K562 (cell line): ENCODE results near the gene PACSIN2. TPM values are rescaled to one million over a fixed set of nuclear protein-coding genes. Genes with fewer than 3 reads are reported as not detected.

ENCODE experiments used
- ATAC-seq: fragments of 200-7000 bp; cut with Tn5 transposase; 3 replicates; pipeline ENCODE4 v1.9.1; 2020; ENCODE audit warnings: moderate library complexity
- BruUV-seq: library from RNA; stranded (reverse); fragments of 400-500 nt; replicated peaks from 2 replicates; lab custom pipeline; 2021; lab: Mats Ljungman, UMichigan
- CTCF ChIA-PET: fragments of 300-600 bp; formaldehyde crosslinking; extraction: SDS; loops from one replicate; lab custom pipeline; 2021; ENCODE audit warnings: low intra/inter-chr PET ratio; lab: Yijun Ruan, JAX
- POLR2A ChIA-PET: fragments of 300-600, 350-650 bp; sonication (Branson Sonifier 250); formaldehyde crosslinking; extraction: SDS; loops from one replicate; lab custom pipeline; 2021; ENCODE audit warnings: antibody characterized with exemption, inconsistent platforms; lab: Yijun Ruan, JAX
- DNase-seq, 4 experiments: peaks; one replicate each; pipeline versions ENCODE4 v3.0.0 to v3.0.0-alpha.2; 2011 to 2018; ENCODE audit warnings: low spot score in 3 of 4, mixed read lengths in 3 of 4; ENCODE audit errors: extremely low read depth in 1 of 4
- FAIRE-seq: peaks from 2 replicates; lab custom pipeline; 2011; peaks lifted over from hg19 to GRCh38; lab: Jason Lieb, UNC
- H2AFZ ChIP-seq: 2 replicates; pipeline ENCODE4 v1.6.0; 2011; ENCODE audit warnings: low read depth, low read length, control low read depth, inconsistent platforms
- H3K27ac ChIP-seq: fragments of 200-600 bp; 3 replicates; pipeline ENCODE4 v1.8.0; 2011; ENCODE audit warnings: low read depth, mild to moderate bottlenecking, control low read depth, inconsistent platforms, low read length, moderate library complexity, mixed read lengths; ENCODE audit errors: extremely low read depth
- H3K27me3 ChIP-seq, 2 experiments: fragments of 300-600 bp in 1 of 2; 2 replicates in 1 of 2; 3 replicates in 1 of 2; pipeline versions ENCODE4 v1.6.0 to v1.8.0; 2011; ENCODE audit warnings: inconsistent platforms in 2 of 2, low read length in 2 of 2, mild to moderate bottlenecking in 1 of 2, mixed read lengths in 1 of 2, moderate library complexity in 1 of 2; ENCODE audit not compliant: control insufficient read depth in 2 of 2, insufficient read depth in 2 of 2
- H3K36me3 ChIP-seq: fragments of 300-600 bp; 3 replicates; pipeline ENCODE4 v1.8.0; 2011; ENCODE audit warnings: mild to moderate bottlenecking, low read length, inconsistent platforms; ENCODE audit not compliant: control insufficient read depth, insufficient read depth
- H3K4me1 ChIP-seq, 2 experiments: fragments of 200-600 bp in 1 of 2; replicated peaks in 1 of 2; 2 replicates in 1 of 2; 3 replicates in 1 of 2; pipeline versions ENCODE4 v1.5.1 to v1.8.0; 2011; ENCODE audit warnings: inconsistent platforms in 2 of 2, low read length in 2 of 2, mild to moderate bottlenecking in 1 of 2, mixed read lengths in 1 of 2, moderate library complexity in 1 of 2; ENCODE audit not compliant: control insufficient read depth in 2 of 2, insufficient read depth in 2 of 2
- H3K4me2 ChIP-seq: 2 replicates; pipeline ENCODE4 v1.6.1; 2011; ENCODE audit warnings: low read length, control low read depth, inconsistent platforms, mixed read lengths; ENCODE audit not compliant: insufficient read depth
- H3K4me3 ChIP-seq: fragments of 200-600 bp; sonication (generic), shearing (Covaris generic); 2 replicates; pipeline ENCODE4 v1.5.1; 2016; ENCODE audit warnings: control low read depth, inconsistent platforms
- H3K79me2 ChIP-seq: fragments of 200-600 bp; 3 replicates; pipeline ENCODE4 v1.8.0; 2011; ENCODE audit warnings: low read length, inconsistent platforms; ENCODE audit not compliant: control insufficient read depth, insufficient read depth
- H3K9ac ChIP-seq, 2 experiments: 2 replicates each; pipeline versions ENCODE4 v1.6.0 to v1.6.1; 2011; ENCODE audit warnings: low read depth in 2 of 2, low read length in 2 of 2, control low read depth in 1 of 2, inconsistent platforms in 1 of 2, mild to moderate bottlenecking in 1 of 2, mixed read lengths in 1 of 2; ENCODE audit not compliant: insufficient read depth in 1 of 2
- H3K9me1 ChIP-seq: one replicate; pipeline ENCODE4 v1.6.0; 2011; ENCODE audit warnings: inconsistent platforms, mild to moderate bottlenecking, low read length, moderate library complexity; ENCODE audit not compliant: control insufficient read depth, insufficient read depth
- H3K9me3 ChIP-seq: replicated peaks from 2 replicates; pipeline ENCODE4 v1.5.1; 2011; ENCODE audit warnings: low read depth, low read length, inconsistent platforms; ENCODE audit not compliant: control insufficient read depth, insufficient read depth
- H4K20me1 ChIP-seq: replicated peaks from 2 replicates; pipeline ENCODE4 v1.6.1; 2011; ENCODE audit warnings: low read length, inconsistent platforms, mixed read lengths; ENCODE audit not compliant: control insufficient read depth, insufficient read depth
- ARID1B ChIP-seq: fragments of 450-650 bp; IDR thresholded peaks from 2 replicates; pipeline ENCODE4 v1.6.1; 2016; ENCODE audit warnings: antibody characterized with exemption, mild to moderate bottlenecking, inconsistent platforms
- CREM ChIP-seq: IDR thresholded peaks from 2 replicates; pipeline ENCODE4 v1.6.1; 2014; ENCODE audit warnings: antibody characterized with exemption, low read depth
- EGR1 ChIP-seq: fragments of 450-650 bp; conservative IDR thresholded peaks from 2 replicates; pipeline ENCODE4 v1.6.1; 2017; ENCODE audit warnings: mild to moderate bottlenecking
- HDAC3 ChIP-seq: fragments of 450-650 bp; IDR thresholded peaks from 2 replicates; pipeline ENCODE4 v1.6.1; 2018; ENCODE audit warnings: borderline replicate concordance, mild to moderate bottlenecking, moderate library complexity; ENCODE audit not compliant: partially characterized antibody
- KLF6 ChIP-seq: fragments of 250-450 bp; sonication (Bioruptor Pico); IDR thresholded peaks from 2 replicates; pipeline ENCODE4 v1.4.0; 2020; ENCODE audit warnings: mild to moderate bottlenecking, moderate library complexity, borderline replicate concordance
- RFX1 ChIP-seq: fragments of 450-650 bp; IDR thresholded peaks from 2 replicates; pipeline ENCODE4 v1.6.1; 2016; ENCODE audit warnings: mild to moderate bottlenecking, moderate library complexity
- SPI1 ChIP-seq: IDR thresholded peaks from 2 replicates; pipeline ENCODE4 v1.6.1; 2011; ENCODE audit warnings: low read depth, low read length, control low read depth, borderline replicate concordance
- USF2 ChIP-seq: sonication (generic); formaldehyde crosslinking; IDR thresholded peaks from 2 replicates; pipeline ENCODE4 v1.5.0; 2020; ENCODE audit warnings: missing genetic modification reagents
- ZBTB7A ChIP-seq: IDR thresholded peaks from 2 replicates; pipeline ENCODE4 v1.6.1; 2011; ENCODE audit warnings: low read depth, mild to moderate bottlenecking, low read length, moderate library complexity, borderline replicate concordance; ENCODE audit not compliant: control insufficient read depth
- ZFP91 ChIP-seq: sonication (generic); formaldehyde crosslinking; IDR thresholded peaks from 2 replicates; pipeline ENCODE4 v1.8.0; 2022; ENCODE audit warnings: mild to moderate bottlenecking, missing genetic modification reagents
- WGBS: fragments of 100-300 bp; shearing (Covaris generic); methylation state at CpG from one replicate; pipeline ENCODE4 v1.1.6; 2016; ENCODE audit warnings: low coverage, mixed read lengths; ENCODE audit not compliant: insufficient coverage; ENCODE audit errors: missing lambda C conversion rate; 5-methylcytosine and 5-hydroxymethylcytosine counted together
- in situ Hi-C: fragments of 300-500 bp; cut with MboI; formaldehyde crosslinking; loops from 4 replicates; pipeline ENCODE4 v1.15.0; 2018; ENCODE audit warnings: inconsistent platforms, mixed read lengths
- intact Hi-C: fragments of 100-400 bp; cut with micrococcal nuclease; formaldehyde crosslinking; loops from 2 replicates; pipeline ENCODE4 v1.14.2; 2022
- polyA plus RNA-seq, 8 experiments: library from polyadenylated mRNA; depleted of rRNA in 4 of 8; stranded (reverse) in 5 of 8; unstranded in 3 of 8; fragments of >200 nt; fragmentation: Nextera tagmentation in 2 of 8; fragmentation: Illumina TruSeq in 1 of 8; extraction: Ambion mirVana in 2 of 8; extraction: Trizol in 1 of 8; gene quantifications; 2 replicates each; pipeline versions ENCODE4 v1.2.1 to v1.2.3, GENCODE V29; 2011 to 2014; ENCODE audit warnings: inconsistent platforms in 1 of 8, missing spikeins in 1 of 8
- total RNA-seq, 7 experiments: library from RNA; depleted of rRNA in 6 of 7; stranded (reverse); fragments of >200 nt in 6 of 7; fragmentation: Illumina TruSeq in 2 of 7; extraction: Trizol in 2 of 7; gene quantifications; 2 replicates each; pipeline versions ENCODE4 v1.2.1 to v1.2.3, GENCODE V29; 2011 to 2021; ENCODE audit warnings: low replicate concordance in 1 of 7

Gene PACSIN2
- total and polyA plus RNA-seq, 9 of the 15 experiments (the other 6 are each of a cell fraction or from before 2014, with no cell fraction given), result 0.45 to 45.1 (median 23.9) TPM

- no peaks in the 10 kb centered on the region for H3K9me3 ChIP-seq
- ChIA-PET POLR2A (interaction anchor here (0.7 kb wide), 1 partner anchor 15 kb away, joined by 3 read pairs; no protein-coding TSS in a partner anchor), CTCF (no interaction called here)
- peak; percentile 97 for TF ChIP-seq SPI1
- peak; percentile 93 for TF ChIP-seq EGR1
- TF ChIP-seq USF2 (CRISPR knock-in tag), result no peak
- TF ChIP-seq ARID1B, result 0 out of 2 replicates have a peak, but pooled peaks have one; percentile 15
- no peak for TF ChIP-seq HDAC3
- peak; percentile 35; the same call in 1 of the 2 replicates for TF ChIP-seq ZBTB7A
- TF ChIP-seq ZFP91 (CRISPR knock-in tag), result no peak
- peak; percentile 41; the same call in 1 of the 2 replicates for TF ChIP-seq CREM
- TF ChIP-seq RFX1, result peak; percentile 76
- TF ChIP-seq KLF6, result no peak
- intact Hi-C loops (no loop called here), in situ Hi-C loops (no loop called here)
- peak; percentile 67 for ATAC-seq
- H3K27ac ChIP-seq, result peak overlapping the region; percentile 44; the same call in 1 of the 3 replicates
- no TSS peak for BruUV-seq
- no peak overlapping the region for H3K9ac ChIP-seq
- peak; percentile 33 to 51 (median 40) for DNase-seq
- H4K20me1 ChIP-seq, result peaks cover 49% of the 10 kb centered on the region
- H3K4me2 ChIP-seq, result peak overlapping the region; percentile 41; the same call in 1 of the 2 replicates
- FAIRE-seq, result peak; percentile 51
- H3K27me3 ChIP-seq, result no peaks in the 10 kb centered on the region
- peaks cover 63% of the 10 kb centered on the region for H3K79me2 ChIP-seq
- peaks cover 16 to 28% of the 10 kb centered on the region in 2 experiments for H3K4me1 ChIP-seq
- 12% methylated on average over 9 of the region's 10 CpGs for WGBS
- H3K4me3 ChIP-seq, result no peak overlapping the region
- H3K36me3 ChIP-seq, result no peaks in the 10 kb centered on the region
- no peak overlapping the region for H2AFZ ChIP-seq
- peaks cover 7% of the 10 kb centered on the region for H3K9me1 ChIP-seq
These were observed 81.4 kb downstream of the PACSIN2 start for GRCh38 chr22:42933485-42934091.
